Pancreas (tissue), 10 donors: Measurements from ENCODE around the gene PAFAH1B2. TPM values are rescaled to one million over a fixed set of nuclear protein-coding genes. Genes with fewer than 3 reads are reported as not detected.

ENCODE experiments used
- ATAC-seq, 4 donors: fragments of 200-7000 bp; cut with Tn5 transposase; one replicate each; pipeline versions ENCODE4 v1.8.0 to v1.9.1; 2020; ENCODE audit warnings: mild to moderate bottlenecking in 4 of 4, moderate library complexity in 4 of 4
- DNase-seq, 6 donors: peaks; one replicate each; pipeline ENCODE4 v3.0.0-alpha.2; 2020
- FAIRE-seq: peaks from 2 replicates; lab custom pipeline; 2012; peaks lifted over from hg19 to GRCh38; lab: Jason Lieb, UNC
- H3K27ac ChIP-seq, 4 donors: fragments of 200-600 bp; sonication (generic); 1 replicate in 3 of 4; 2 replicates in 1 of 4; pipeline versions ENCODE4 v1.5.0 to v1.8.0; 2020
- H3K27me3 ChIP-seq, 4 donors: fragments of 200-600 bp; one replicate each; pipeline ENCODE4 v1.8.0; 2021
- H3K36me3 ChIP-seq, 3 donors: fragments of 200-600 bp; sonication (generic) in 1 of 3; one replicate each; pipeline versions ENCODE4 v1.5.0 to v1.8.0; 2020 to 2021
- H3K4me1 ChIP-seq, 3 donors: fragments of 200-600 bp; one replicate each; pipeline ENCODE4 v1.8.0; 2021
- H3K4me3 ChIP-seq, 4 donors: fragments of 200-600 bp; sonication (generic) in 2 of 4; one replicate each; pipeline versions ENCODE4 v1.5.0 to v1.8.0; 2020 to 2021
- H3K9me3 ChIP-seq, 4 donors: fragments of 200-600 bp; one replicate each; pipeline ENCODE4 v1.8.0; 2021
- WGBS, 2 donors: extraction: QIAGEN DNeasy Blood & Tissue Kit; methylation state at CpG; one replicate each; pipeline ENCODE4 v1.1.7; 2013; 5-methylcytosine and 5-hydroxymethylcytosine counted together
- intact Hi-C, 3 donors: fragments of 100-400 bp; cut with DNase I; formaldehyde crosslinking; loops; one replicate each; pipeline versions ENCODE4 v1.11.1 to v1.14.2; 2022
- polyA plus RNA-seq, 2 donors: library from polyadenylated mRNA; stranded (reverse); fragments of 200-250 nt; gene quantifications; one replicate each; pipeline ENCODE4 v1.2.3, GENCODE V29; 2013
- total RNA-seq, 6 donors: library from RNA; stranded (reverse); fragmentation: NEBNext Ultra II Directional in 4 of 6; extraction: Animal tissue kit (Norgen Biotek cat#: 25700) in 4 of 6; gene quantifications; one replicate each; pipeline versions ENCODE4 v1.2.1 to v1.2.4, GENCODE V29; 2021 to 2023
- TF ChIP-seq, protein P1 (sequence below), 4 donors: fragments of 200-600 bp; sonication (generic) in 3 of 4; IDR thresholded peaks; one replicate each; pipeline versions ENCODE4 v1.5.0 to v1.8.0; 2021; ENCODE audit warnings: antibody characterized with exemption in 4 of 4
- donor health status: healthy with polysubstance abuse.
- donor health status: DM: no; HTN: no; CAD: no; lungs with moderate emphysema.
- donor health status: DM: no; HTN: no; CAD: no.
- donor health status: control.
- donor health status: control.
- donor health status: Bipolar disorder and iron deficiency.
- donor health status: DM: yes; HTN: yes; CAD: no.
- donor health status: DM: no; HTN: no; CAD: no.
- donor health status: DM: no; HTN: no; CAD: no.
- donor health status: DM: yes; HTN: yes; CAD: no.

The PAFAH1B2 gene
- total and polyA plus RNA-seq, 8 donors, result 14.8 to 47.7 (median 24.3) TPM

- TF ChIP-seq, protein P1, sequence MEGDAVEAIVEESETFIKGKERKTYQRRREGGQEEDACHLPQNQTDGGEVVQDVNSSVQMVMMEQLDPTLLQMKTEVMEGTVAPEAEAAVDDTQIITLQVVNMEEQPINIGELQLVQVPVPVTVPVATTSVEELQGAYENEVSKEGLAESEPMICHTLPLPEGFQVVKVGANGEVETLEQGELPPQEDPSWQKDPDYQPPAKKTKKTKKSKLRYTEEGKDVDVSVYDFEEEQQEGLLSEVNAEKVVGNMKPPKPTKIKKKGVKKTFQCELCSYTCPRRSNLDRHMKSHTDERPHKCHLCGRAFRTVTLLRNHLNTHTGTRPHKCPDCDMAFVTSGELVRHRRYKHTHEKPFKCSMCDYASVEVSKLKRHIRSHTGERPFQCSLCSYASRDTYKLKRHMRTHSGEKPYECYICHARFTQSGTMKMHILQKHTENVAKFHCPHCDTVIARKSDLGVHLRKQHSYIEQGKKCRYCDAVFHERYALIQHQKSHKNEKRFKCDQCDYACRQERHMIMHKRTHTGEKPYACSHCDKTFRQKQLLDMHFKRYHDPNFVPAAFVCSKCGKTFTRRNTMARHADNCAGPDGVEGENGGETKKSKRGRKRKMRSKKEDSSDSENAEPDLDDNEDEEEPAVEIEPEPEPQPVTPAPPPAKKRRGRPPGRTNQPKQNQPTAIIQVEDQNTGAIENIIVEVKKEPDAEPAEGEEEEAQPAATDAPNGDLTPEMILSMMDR (IDR thresholded peaks at IDR 0.05), result no peak
- Histone ChIP-seq H3K27me3 (no peaks in the 10 kb centered on the region), H3K36me3 (peaks cover 0 to 25% (median 13%) of the 10 kb centered on the region in 3 donors), H3K9me3 (no peaks in the 10 kb centered on the region), H3K27ac (peak overlapping the region in 1 of 4 donors; percentile 61), H3K4me1 (peaks cover 8 to 33% (median 20%) of the 10 kb centered on the region in 3 donors), H3K4me3 (no peak overlapping the region)
- 54 to 55% methylated on average over 11 of the region's 11 CpGs for WGBS, 2 donors
- ATAC-seq (peak; percentile 1 to 10 (median 3)), DNase-seq (peak in 3 of 6 donors; percentile 37 to 56 (median 38)), FAIRE-seq (no peak)
- intact Hi-C loops, result loop anchor here in 1 of 3 donors (5.0 kb wide), 1 partner anchor 38 kb away; no protein-coding TSS in a partner anchor
These were observed 39.8 kb downstream of the PAFAH1B2 start for GRCh38 chr11:117183724-117184349.

DNA sequence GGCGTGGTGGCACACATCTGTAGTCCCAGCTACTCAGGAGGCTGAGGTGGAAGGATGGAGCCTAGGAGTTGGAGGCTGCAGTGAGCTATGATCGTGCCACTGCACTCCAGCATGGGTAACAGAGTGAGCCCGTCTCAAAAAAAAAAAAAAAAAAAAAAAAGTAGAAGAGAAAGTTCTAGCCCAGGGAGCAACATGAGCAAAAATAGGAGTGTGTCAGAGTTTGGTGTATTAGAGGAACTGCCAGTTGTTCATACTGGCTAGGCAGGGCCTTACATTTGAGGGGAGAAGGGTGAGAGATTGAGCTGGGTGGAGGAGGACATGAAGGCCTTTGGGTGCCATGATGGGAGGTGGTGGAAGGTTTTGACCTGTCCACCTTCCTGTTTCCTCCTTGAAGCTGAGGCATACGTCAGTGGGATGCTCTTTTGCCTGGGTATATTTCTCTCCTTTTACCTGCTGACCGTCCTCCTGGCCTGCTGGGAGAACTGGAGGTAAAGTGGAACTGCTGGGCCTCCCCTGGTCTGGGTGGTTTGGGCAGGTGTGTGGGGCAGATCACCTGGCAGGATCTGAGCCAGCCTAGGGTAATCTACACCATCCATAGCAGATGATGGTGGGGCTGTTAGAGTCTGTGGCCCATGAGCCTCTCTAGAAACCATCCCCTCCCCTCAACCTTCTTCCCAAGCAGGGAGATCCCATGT is 41.8 kb downstream of the PAFAH1B2 start:
- no peak overlapping the region for H3K4me3 ChIP-seq
- peaks cover 8 to 22% (median 20%) of the 10 kb centered on the region in 3 donors for H3K4me1 ChIP-seq
- DNase-seq (peak in 2 of 6 donors; percentile 11 to 13), ATAC-seq (no peak), FAIRE-seq (no peak)
- H3K9me3 ChIP-seq, result no peaks in the 10 kb centered on the region
- H3K27me3 ChIP-seq, result no peaks in the 10 kb centered on the region
- WGBS, 2 donors, result 63 to 73% methylated on average over 5 of the region's 5 CpGs
- intact Hi-C loops, result loop anchor here in 1 of 3 donors (5.0 kb wide), 1 partner anchor 36 kb away; no protein-coding TSS in a partner anchor
- TF ChIP-seq, protein P1 (IDR thresholded peaks at IDR 0.05), result no peak
- peaks cover 0 to 41% (median 31%) of the 10 kb centered on the region in 3 donors for H3K36me3 ChIP-seq
- H3K27ac ChIP-seq, result peak overlapping the region in 3 of 4 donors; percentile 42 to 61 (median 55)

DNA sequence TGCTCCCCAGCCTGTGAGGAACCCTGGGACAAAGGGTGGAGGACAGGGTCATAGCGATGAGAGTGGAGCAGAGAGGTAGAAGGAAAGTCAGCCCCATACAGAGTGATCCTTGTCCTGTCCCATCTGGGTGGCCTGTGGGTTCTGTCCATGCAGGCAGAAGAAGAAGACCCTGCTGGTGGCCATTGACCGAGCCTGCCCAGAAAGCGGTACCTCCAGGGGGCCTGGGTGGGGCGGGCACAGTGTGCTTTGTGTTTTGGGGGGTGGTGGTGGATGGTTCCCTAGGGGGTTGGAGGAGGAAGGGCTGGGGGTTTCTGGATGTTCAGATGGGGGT is 42.3 kb downstream of the PAFAH1B2 start:
- no peak for ATAC-seq
- Histone ChIP-seq H3K4me1 (peaks cover 8 to 20% (median 18%) of the 10 kb centered on the region in 3 donors), H3K36me3 (peaks cover 0 to 44% (median 31%) of the 10 kb centered on the region in 3 donors), H3K27me3 (no peaks in the 10 kb centered on the region), H3K27ac (peak overlapping the region in 1 of 4 donors; percentile 61), H3K9me3 (no peaks in the 10 kb centered on the region), H3K4me3 (no peak overlapping the region)
- no peak for FAIRE-seq
- 96 to 100% methylated on average over 4 of the region's 4 CpGs for WGBS, 2 donors
- peak in 1 of 6 donors; percentile 44 for DNase-seq
- intact Hi-C loops, result loop anchor here in 1 of 3 donors (5.0 kb wide), 1 partner anchor 36 kb away; no protein-coding TSS in a partner anchor
- TF ChIP-seq, protein P1 (IDR thresholded peaks at IDR 0.05), result no peak

DNA sequence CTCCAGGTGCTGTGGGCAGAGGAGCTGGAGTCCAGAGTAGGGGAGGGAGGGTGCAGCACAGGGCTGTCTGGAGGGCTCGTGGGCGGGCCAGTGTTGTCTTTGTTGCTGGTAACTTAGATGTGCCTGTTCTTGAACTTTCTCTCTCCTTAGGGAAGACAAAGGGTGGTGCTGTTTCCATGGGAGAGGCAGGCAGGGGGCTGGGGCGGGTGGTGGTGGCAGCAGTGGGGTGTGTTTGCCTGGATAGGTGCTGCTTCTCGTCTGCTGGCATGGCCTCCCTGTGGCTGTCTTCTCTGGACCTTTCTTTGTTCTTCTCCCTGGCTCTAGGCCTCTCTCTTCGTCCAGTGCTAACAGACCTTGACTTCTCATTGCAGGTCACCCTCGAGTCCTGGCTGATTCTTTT is 42.9 kb downstream of the PAFAH1B2 start:
- H3K9me3 ChIP-seq, result no peaks in the 10 kb centered on the region
- no peak overlapping the region for H3K4me3 ChIP-seq
- TF ChIP-seq, protein P1 (IDR thresholded peaks at IDR 0.05), result no peak
- peak in 3 of 6 donors; percentile 10 to 48 (median 46) for DNase-seq
- peaks cover 0 to 49% (median 31%) of the 10 kb centered on the region in 3 donors for H3K36me3 ChIP-seq
- H3K27me3 ChIP-seq, result no peaks in the 10 kb centered on the region
- ATAC-seq, result no peak
- no peak for FAIRE-seq
- intact Hi-C loops, result loop anchor here in 1 of 3 donors (5.0 kb wide), 1 partner anchor 35 kb away; no protein-coding TSS in a partner anchor
- H3K27ac ChIP-seq, result peak overlapping the region in 1 of 4 donors; percentile 9
- WGBS, 2 donors, result 48 to 50% methylated on average over 6 of the region's 6 CpGs
- peaks cover 8 to 20% (median 13%) of the 10 kb centered on the region in 3 donors for H3K4me1 ChIP-seq
